Sigmoid colon (tissue), 4 donors: ENCODE data around the gene ACOXL.

Source experiments
- CTCF ChIP-seq, 4 experiments: fragments of 450-650 bp in 3 of 4; fragments of 200-600 bp in 1 of 4; IDR thresholded peaks; one replicate each; pipeline ENCODE4 v1.5.1; 2016 to 2019; ENCODE audit warnings: antibody characterized with exemption in 4 of 4, mild to moderate bottlenecking in 3 of 4, moderate library complexity in 2 of 4
- EP300 ChIP-seq, 4 donors: sonication (generic); formaldehyde crosslinking; IDR thresholded peaks; one replicate each; pipeline ENCODE4 v1.6.1; 2017; ENCODE audit warnings: antibody characterized with exemption in 4 of 4
- POLR2A ChIP-seq, 2 donors: fragments of 450-650 bp; IDR thresholded peaks; one replicate each; pipeline ENCODE4 v1.6.1; 2016; ENCODE audit warnings: antibody characterized with exemption in 2 of 2, mild to moderate bottlenecking in 2 of 2, moderate library complexity in 2 of 2
- POLR2AphosphoS5 ChIP-seq, 4 donors: sonication (generic); formaldehyde crosslinking; IDR thresholded peaks; one replicate each; pipeline ENCODE4 v1.6.1; 2017; ENCODE audit warnings: antibody characterized with exemption in 4 of 4

GRCh38 chr2:110843959-110844510, 111.7 kb downstream of the ACOXL start:
- TF ChIP-seq CTCF (IDR thresholded peaks at IDR 0.05), result no peak
- no peak for TF ChIP-seq POLR2A (IDR thresholded peaks at IDR 0.05)
- TF ChIP-seq EP300 (IDR thresholded peaks at IDR 0.05), result no peak
- no peak for TF ChIP-seq POLR2AphosphoS5 (IDR thresholded peaks at IDR 0.05)
